Hippocampal formation (tissue), 2 donors: ENCODE measurements around the gene MPP3.

ENCODE experiments used
- DNase-seq, 2 donors: peaks; one replicate each; lab custom pipeline; 2025; lab: John Stamatoyannopoulos, UW

The MPP3 gene

DNA sequence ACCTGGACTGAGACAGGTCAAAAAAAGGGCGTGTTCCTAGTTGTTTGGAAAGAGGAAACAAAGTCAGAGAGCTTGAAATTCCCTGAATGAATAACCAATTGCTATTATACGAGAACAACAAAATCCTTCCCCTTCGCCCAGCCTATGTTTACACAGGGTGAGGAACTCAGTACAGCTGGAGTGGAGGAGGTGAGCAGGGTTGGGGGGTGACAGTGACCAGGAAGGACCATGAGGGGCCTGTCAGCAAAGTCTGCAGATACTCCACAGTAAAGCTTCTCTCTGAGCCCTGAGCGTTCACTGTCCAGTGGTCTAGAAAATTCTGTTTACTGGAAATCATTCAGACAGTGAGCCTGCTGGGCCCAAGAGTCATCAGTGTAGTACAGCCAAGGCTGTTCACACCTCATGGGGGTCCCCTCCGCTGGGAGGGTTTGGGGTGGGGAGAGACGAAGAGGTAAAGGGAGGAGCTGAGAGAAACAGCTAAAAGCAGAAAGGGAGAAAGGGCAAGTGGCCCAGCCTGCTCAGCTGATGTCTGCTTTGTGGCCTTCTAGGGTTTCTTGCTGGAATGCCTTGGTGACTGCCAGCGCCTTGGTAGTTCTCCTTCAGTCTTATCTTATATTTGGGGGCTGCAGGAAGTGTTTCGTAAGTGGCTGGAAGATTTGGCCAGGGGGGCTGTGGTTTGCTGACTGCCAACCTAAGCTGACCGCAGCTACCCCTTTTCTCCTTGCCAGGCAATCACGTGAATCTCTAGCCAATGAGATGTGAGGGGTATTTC, 59.9 kb downstream of the MPP3 start:
- DNase-seq, result no peak

GRCh38 chr17:43771463-43771862, 61.5 kb downstream of the MPP3 start:
- no peak for DNase-seq

DNA sequence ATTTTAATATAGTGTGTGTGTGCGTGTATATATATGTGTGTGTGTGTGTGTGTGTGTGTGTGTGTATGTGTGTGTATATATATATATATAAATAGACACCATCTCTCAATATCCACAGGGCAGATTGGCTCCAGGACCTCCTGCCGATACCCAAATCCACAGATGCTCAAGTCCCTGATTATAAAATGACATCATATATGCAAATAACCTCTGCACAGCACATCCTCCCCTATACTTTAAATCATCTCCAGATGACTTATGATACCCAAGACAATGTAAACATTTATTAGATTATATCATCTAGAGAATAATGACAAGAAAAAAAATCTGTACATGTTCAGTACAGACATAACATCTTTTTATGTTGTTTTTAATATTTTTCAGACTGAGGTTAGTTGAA, 62.0 kb downstream of the MPP3 start:
- no peak for DNase-seq

DNA sequence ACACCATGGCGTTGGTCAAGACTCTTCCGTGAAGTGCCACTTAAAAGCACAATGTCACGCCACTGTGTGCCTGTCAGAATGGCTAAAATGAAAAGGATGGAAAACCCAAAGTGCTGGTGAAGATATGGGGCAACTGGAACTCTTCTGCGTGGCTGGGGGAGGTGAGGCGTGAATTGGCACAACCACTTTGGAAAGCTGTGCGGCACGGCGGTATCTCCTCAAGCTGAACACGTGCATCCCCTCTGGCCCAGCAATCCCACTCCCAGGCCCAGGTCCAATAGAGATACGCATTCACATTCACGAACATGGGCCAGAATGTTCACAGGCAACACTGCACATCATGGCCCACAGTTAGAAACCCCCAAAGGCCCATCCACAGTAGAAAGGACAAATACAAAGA, 63.1 kb downstream of the MPP3 start:
- no peak for DNase-seq

- DNase-seq, result no peak
Measured at GRCh38 chr17:43769426-43769825, 63.5 kb downstream of the MPP3 start.

DNA sequence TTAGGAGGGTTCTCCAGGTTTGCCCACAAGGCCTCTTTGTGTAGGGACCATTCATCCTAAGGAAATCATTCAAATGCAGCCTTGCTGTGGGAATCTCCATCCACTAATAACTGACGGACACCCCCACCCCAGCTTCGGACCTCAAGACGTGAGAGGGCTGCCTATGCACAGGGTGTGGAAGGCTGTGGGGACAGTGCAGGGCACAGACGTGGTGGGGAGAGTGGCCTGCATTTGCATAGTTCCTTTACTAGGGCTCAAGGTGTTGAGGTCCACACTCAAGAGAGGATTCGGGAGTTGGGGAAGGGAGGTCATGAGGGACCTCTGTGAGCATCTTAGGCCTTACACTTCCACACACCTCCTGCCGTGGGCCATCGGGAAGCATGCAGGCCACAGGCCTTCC, 64.0 kb downstream of the MPP3 start:
- DNase-seq, result no peak

DNA sequence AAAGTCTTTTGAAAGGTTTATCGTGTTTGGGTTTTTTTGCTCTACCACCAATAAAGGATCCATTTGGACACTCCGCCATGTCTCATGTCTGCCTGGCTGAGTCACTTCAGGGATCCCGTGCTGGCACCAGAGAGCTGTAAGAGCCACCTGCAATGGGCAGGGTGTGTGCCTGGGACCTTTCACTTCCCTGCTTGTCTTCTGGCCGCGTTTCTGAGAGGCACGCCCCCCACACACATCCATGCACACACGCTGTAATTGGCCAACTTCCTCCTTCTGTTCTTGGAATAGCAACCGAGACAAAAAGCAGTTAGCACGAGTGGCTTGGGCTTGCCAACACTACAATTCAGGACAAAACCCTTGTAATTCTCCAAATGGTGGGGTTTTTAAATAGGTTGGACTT, 64.6 kb downstream of the MPP3 start:
- peak; percentile 23 to 30 for DNase-seq

- no peak for DNase-seq
Measured at GRCh38 chr17:43767713-43768059, 65.3 kb downstream of the MPP3 start.

DNA sequence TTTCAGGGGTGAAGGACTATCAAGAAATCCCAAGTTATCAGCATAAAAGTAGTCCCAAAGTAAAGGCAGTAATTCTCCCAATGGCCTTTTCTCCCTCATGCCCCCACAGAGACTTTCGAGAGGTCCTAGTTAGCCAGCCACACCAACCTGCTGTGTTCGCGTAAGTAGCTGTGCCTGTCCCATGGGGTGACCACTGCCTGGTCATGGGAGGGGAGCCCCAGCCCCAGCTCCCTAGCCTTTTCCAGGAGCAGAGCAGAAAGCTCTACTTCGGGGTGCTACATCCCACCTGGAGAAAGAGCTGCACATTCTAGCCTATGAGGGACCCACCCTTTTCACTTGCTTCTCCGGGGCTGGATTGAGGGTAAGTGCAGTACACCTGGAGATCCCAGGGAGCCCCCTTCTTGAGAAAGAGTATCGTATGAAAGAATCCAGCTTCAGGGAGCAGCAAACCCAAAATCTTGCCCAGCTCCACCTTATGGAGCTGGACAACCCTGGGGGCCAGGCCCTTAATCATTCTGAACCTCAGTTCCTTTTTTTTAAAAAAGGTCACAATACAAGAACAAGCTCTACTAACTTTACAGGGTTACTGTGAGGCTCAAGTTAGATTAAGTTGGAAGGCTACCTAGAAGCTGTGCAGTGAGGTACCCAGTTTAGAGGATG, 65.8 kb downstream of the MPP3 start:
- DNase-seq, result no peak

DNA sequence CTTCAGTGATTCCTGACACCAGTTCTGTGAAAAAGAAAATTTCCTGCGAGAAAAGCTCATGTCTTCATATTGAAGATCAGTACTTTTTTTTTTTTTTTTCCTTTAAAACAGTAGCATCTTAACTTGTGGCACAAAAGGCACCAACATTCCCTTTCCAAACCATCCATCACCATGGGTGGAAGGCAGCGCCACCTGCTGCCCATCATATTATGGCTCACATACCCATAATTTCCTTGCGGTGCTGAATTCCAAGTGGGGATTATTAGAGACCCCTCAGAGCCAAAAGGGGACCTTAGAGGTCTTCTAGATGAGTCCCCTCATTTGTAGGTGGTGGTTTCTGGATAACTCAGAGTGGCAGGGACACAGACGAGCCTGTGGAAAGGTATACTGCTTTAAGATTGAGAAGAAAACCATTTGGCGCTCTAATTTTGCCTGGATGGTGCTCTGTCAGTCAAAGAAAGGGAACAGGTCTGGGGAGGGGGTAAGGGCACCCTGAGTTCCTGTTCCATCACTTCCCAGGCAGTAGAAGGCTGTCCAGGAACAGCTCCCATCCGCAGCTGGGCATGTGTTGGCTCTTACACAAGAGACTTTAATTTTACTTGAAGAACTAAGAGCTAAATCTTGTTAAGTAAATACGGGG, 66.4 kb downstream of the MPP3 start:
- peak; percentile 10 to 29 for DNase-seq

DNA sequence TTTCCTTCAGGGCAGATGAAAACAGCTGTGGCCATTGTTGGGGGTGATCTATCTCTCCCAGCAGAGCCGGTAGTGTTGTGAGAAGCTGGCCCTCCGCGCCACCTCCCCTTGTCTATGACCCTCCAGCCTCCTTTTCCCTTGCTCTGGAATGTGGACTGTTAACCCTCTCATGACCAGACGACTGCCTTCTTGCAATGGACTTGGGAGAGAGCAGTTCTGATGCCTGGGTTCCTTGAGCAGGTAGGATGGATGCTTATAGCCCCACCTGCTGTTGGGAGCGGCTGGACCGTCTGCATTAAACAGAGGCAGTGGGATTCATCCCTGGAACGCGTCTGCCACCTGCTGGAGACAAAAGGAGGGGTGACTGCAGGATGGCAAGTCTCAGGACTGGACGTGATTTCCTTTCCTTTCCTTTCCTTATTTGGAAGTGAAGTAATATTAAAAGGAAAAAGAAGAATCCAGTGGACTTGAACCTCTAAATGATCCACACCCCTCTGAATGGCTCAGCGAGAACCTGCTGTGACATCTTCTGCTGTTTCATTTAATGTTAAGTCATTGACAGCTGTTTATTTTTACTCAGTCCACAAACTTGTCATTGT, 72.6 kb downstream of the MPP3 start:
- peak; percentile 75 to 88 for DNase-seq

- DNase-seq, result no peak
Measured at GRCh38 chr17:43759836-43760235, 73.1 kb downstream of the MPP3 start.

GRCh38 chr17:43758497-43759174, 74.3 kb downstream of the MPP3 start, which contains the start of gene SOST:
SOST (minus strand) TSS chr17:43758791; CDS start chr17:43758741, 50 bp downstream.
- DNase-seq, result no peak

- no peak for DNase-seq
Measured at GRCh38 chr17:43758086-43758485, 74.9 kb downstream of the MPP3 start.

- no peak for DNase-seq
Measured at GRCh38 chr17:43757171-43757660, 75.7 kb downstream of the MPP3 start.

GRCh38 chr17:43756201-43756600, 76.7 kb downstream of the MPP3 start:
- DNase-seq, result no peak

DNA sequence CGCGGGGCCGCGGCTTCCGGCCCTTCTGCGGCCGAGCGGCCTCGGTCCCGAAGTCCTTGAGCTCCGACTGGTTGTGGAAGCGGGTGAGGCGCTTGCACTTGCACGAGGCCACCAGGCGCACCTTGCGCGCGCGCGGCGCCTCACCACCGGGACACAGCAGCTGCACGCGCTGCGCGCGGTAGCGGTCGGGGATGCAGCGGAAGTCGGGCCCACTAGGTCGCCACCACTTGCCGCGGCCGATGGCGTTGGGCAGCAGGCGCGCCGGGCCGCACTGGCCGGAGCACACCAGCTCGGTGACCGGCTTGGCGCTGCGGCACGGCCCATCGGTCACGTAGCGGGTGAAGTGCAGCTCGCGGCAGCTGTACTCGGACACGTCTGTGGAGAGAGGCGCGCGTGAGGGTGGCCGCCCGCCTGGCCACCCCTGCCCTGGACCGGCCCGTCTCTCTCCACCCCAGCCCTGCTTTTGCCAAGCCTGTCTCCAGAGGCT, 77.5 kb downstream of the MPP3 start:
- DNase-seq, result no peak

- DNase-seq, result no peak
Measured at GRCh38 chr17:43754947-43755346, 78.0 kb downstream of the MPP3 start.

GRCh38 chr17:43753493-43754129, 79.3 kb downstream of the MPP3 start:
- no peak for DNase-seq
